Gastrocnemius medialis (tissue), 4 donors: ENCODE data around the gene PCSK5.

Experiments used
- POLR2A ChIP-seq, 2 donors: fragments of 450-650 bp; IDR thresholded peaks; one replicate each; pipeline ENCODE4 v1.6.1; 2017; ENCODE audit warnings: antibody characterized with exemption in 2 of 2, mild to moderate bottlenecking in 2 of 2, moderate library complexity in 2 of 2
- TF ChIP-seq, protein P1 (sequence below), 5 experiments: fragments of 450-650 bp in 3 of 5; fragments of 200-600 bp in 2 of 5; sonication (generic) in 2 of 5; IDR thresholded peaks in 4 of 5; conservative IDR thresholded peaks in 1 of 5; 1 replicate in 4 of 5; 2 replicates in 1 of 5; pipeline ENCODE4 v1.5.1; 2016 to 2019; ENCODE audit warnings: antibody characterized with exemption in 5 of 5, mild to moderate bottlenecking in 3 of 5, moderate library complexity in 3 of 5

DNA sequence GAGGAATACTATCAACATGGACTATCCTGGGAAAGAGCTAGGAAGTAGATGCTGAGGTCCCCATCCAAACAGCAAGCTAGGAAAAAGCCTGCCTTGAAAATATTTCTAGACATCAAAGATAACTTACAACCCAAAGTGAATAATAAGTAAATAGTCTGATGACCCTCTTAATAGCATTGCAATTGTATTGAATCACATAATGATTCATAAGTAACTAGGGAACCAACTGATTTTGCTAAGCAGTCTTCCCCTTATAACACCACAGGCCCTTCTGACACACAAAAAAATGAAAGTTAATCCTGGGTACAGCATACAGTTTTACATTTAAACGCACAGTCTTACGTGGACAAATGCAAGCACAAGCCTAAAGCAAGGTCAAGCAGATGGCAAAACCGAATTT lies 304.4 kb downstream of the PCSK5 start:
- TF ChIP-seq, protein P1, sequence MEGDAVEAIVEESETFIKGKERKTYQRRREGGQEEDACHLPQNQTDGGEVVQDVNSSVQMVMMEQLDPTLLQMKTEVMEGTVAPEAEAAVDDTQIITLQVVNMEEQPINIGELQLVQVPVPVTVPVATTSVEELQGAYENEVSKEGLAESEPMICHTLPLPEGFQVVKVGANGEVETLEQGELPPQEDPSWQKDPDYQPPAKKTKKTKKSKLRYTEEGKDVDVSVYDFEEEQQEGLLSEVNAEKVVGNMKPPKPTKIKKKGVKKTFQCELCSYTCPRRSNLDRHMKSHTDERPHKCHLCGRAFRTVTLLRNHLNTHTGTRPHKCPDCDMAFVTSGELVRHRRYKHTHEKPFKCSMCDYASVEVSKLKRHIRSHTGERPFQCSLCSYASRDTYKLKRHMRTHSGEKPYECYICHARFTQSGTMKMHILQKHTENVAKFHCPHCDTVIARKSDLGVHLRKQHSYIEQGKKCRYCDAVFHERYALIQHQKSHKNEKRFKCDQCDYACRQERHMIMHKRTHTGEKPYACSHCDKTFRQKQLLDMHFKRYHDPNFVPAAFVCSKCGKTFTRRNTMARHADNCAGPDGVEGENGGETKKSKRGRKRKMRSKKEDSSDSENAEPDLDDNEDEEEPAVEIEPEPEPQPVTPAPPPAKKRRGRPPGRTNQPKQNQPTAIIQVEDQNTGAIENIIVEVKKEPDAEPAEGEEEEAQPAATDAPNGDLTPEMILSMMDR (IDR thresholded peaks at IDR 0.05 in 4 of 5, conservative IDR thresholded peaks at IDR 0.05 in 1 of 5) = no peak
- no peak for TF ChIP-seq POLR2A (IDR thresholded peaks at IDR 0.05)
